Activated CD8-positive, alpha-beta T cell treated with anti-CD3 and anti-CD28 coated beads for 36 hours (primary cell): Measurements from ENCODE around the gene AGFG2. TPM values are rescaled to one million over a fixed set of nuclear protein-coding genes. Genes with fewer than 3 reads are reported as not detected.

Experiments
- ATAC-seq: fragments of 200-7000 bp; cut with Tn5 transposase; one replicate; pipeline ENCODE4 v1.10.0; 2021; ENCODE audit warnings: mild to moderate bottlenecking, moderate library complexity
- CTCF ChIA-PET: fragments of 350-600 bp; sonication (Branson Sonifier 250); formaldehyde crosslinking; loops from one replicate; lab custom pipeline; 2021; ENCODE audit warnings: antibody characterized with exemption; lab: Charles Lee
- POLR2A ChIA-PET: fragments of 350-600 bp; sonication (Branson Sonifier 250); formaldehyde crosslinking; loops from one replicate; lab custom pipeline; 2021; ENCODE audit warnings: antibody characterized with exemption; lab: Charles Lee
- DNase-seq: peaks from one replicate; pipeline ENCODE4 v3.0.0-alpha.2; 2020
- H3K27ac Mint-ChIP-seq: one replicate; pipeline ENCODE4 v1.8.0; 2021; ENCODE audit warnings: mild to moderate bottlenecking, mixed read lengths
- H3K27me3 Mint-ChIP-seq: one replicate; pipeline ENCODE4 v1.8.0; 2021; ENCODE audit warnings: mixed read lengths
- H3K36me3 Mint-ChIP-seq: one replicate; pipeline ENCODE4 v1.8.0; 2021; ENCODE audit warnings: low read depth, mixed read lengths
- H3K4me1 Mint-ChIP-seq: one replicate; pipeline ENCODE4 v1.8.0; 2021; ENCODE audit warnings: low read depth, mixed read lengths
- H3K4me3 Mint-ChIP-seq: one replicate; pipeline ENCODE4 v1.8.0; 2021; ENCODE audit warnings: mild to moderate bottlenecking, moderate library complexity, mixed read lengths
- H3K9me3 Mint-ChIP-seq: one replicate; pipeline ENCODE4 v1.8.0; 2021; ENCODE audit warnings: mixed read lengths
- CTCF ChIP-seq: fragments of 200-600 bp; IDR thresholded peaks from one replicate; pipeline ENCODE4 v1.8.0; 2022; ENCODE audit warnings: antibody characterized with exemption, mild to moderate bottlenecking
- intact Hi-C: fragments of 100-400 bp; cut with micrococcal nuclease; formaldehyde crosslinking; loops from one replicate; pipeline ENCODE4 v1.10.0; 2022
- total RNA-seq, 2 experiments: library from RNA; stranded (reverse); gene quantifications; one replicate each; pipeline ENCODE4 v1.2.3, GENCODE V29; 2021

AGFG2 gene
- total RNA-seq, 2 experiments from 2014 or later: 45.6 to 45.8 TPM

GRCh38 chr7:100544386-100544785 lies 5.4 kb downstream of the AGFG2 start:
- no peaks in the 10 kb centered on the region for H3K27me3 Mint-ChIP-seq
- H3K9me3 Mint-ChIP-seq: no peaks in the 10 kb centered on the region
- DNase-seq (no peak), ATAC-seq (no peak)
- ChIA-PET POLR2A (interaction anchor here (0.9 to 4.2 kb wide), 7 partner anchors 8 to 444 kb away, joined by 3 to 17 read pairs (median 4); partner anchors contain the start of genes FBXO24 and LRCH4), CTCF (interaction anchor here (1.2 to 10.8 kb wide), 9 partner anchors 9 to 412 kb away, joined by 3 to 92 read pairs (median 5); partner anchors contain the start of genes POP7 and TSC22D4)
- intact Hi-C loops: no loop called here
- TF ChIP-seq CTCF: no peak
- peak overlapping the region; percentile 99 for H3K27ac Mint-ChIP-seq
- H3K4me1 Mint-ChIP-seq: peaks cover 84% of the 10 kb centered on the region
- peak overlapping the region; percentile 91 for H3K4me3 Mint-ChIP-seq
- H3K36me3 Mint-ChIP-seq: peaks cover 40% of the 10 kb centered on the region

- H3K27ac Mint-ChIP-seq: peak overlapping the region; percentile 99
- H3K36me3 Mint-ChIP-seq: peaks cover 42% of the 10 kb centered on the region
- ATAC-seq: no peak
- intact Hi-C loops: loop anchor here (5.0 kb wide), 1 partner anchor 68 kb away; the partner anchor contains the start of gene TSC22D4
- H3K9me3 Mint-ChIP-seq: no peaks in the 10 kb centered on the region
- no peaks in the 10 kb centered on the region for H3K27me3 Mint-ChIP-seq
- ChIA-PET CTCF (interaction anchor here (0.7 to 10.8 kb wide), 11 partner anchors 9 to 412 kb away, joined by 3 to 92 read pairs (median 4); partner anchors contain the start of gene TSC22D4), POLR2A (interaction anchor here (0.6 to 4.2 kb wide), 12 partner anchors 9 to 445 kb away, joined by 3 to 17 read pairs (median 4); partner anchors contain the start of genes FBXO24, LRCH4, MEPCE and ZCWPW1)
- H3K4me3 Mint-ChIP-seq: peak overlapping the region; percentile 91
- DNase-seq: no peak
- H3K4me1 Mint-ChIP-seq: peaks cover 89% of the 10 kb centered on the region
- TF ChIP-seq CTCF: no peak
Observed at GRCh38 chr7:100544967-100545359, 6.0 kb downstream of the AGFG2 start.

GRCh38 chr7:100545360-100546128 lies 6.5 kb downstream of the AGFG2 start:
- H3K27me3 Mint-ChIP-seq: no peaks in the 10 kb centered on the region
- peaks cover 90% of the 10 kb centered on the region for H3K4me1 Mint-ChIP-seq
- DNase-seq: peak; percentile 87
- no peak for TF ChIP-seq CTCF
- H3K36me3 Mint-ChIP-seq: peaks cover 41% of the 10 kb centered on the region
- H3K27ac Mint-ChIP-seq: peak overlapping the region; percentile 99
- intact Hi-C loops: loop anchor here (5.0 kb wide), 1 partner anchor 68 kb away; the partner anchor contains the start of gene TSC22D4
- H3K4me3 Mint-ChIP-seq: peak overlapping the region; percentile 91
- CTCF ChIA-PET: interaction anchor here (0.7 to 10.8 kb wide), 10 partner anchors 13 to 413 kb away, joined by 3 to 92 read pairs (median 4); partner anchors contain the start of gene TSC22D4
- peak; percentile 79 for ATAC-seq
- H3K9me3 Mint-ChIP-seq: no peaks in the 10 kb centered on the region
- POLR2A ChIA-PET: interaction anchor here (0.6 to 4.2 kb wide), 14 partner anchors 9 to 445 kb away, joined by 3 to 17 read pairs (median 4); partner anchors contain the start of genes FBXO24, LRCH4, MEPCE and ZCWPW1

- Mint-ChIP-seq H3K4me1 (peaks cover 88% of the 10 kb centered on the region), H3K27me3 (no peaks in the 10 kb centered on the region), H3K36me3 (peaks cover 37% of the 10 kb centered on the region), H3K4me3 (peak overlapping the region; percentile 91), H3K9me3 (no peaks in the 10 kb centered on the region), H3K27ac (peak overlapping the region; percentile 99)
- POLR2A ChIA-PET: interaction anchor here (0.9 to 4.2 kb wide), 9 partner anchors 10 to 61 kb away, joined by 3 to 17 read pairs (median 5); partner anchors contain the start of genes FBXO24 and LRCH4
- CTCF ChIA-PET: interaction anchor here (1.2 to 10.8 kb wide), 5 partner anchors 12 to 86 kb away, joined by 3 to 92 read pairs (median 5); partner anchors contain the start of gene TSC22D4
- intact Hi-C loops: loop anchor here (5.0 kb wide), 1 partner anchor 69 kb away; the partner anchor contains the start of gene TSC22D4
- no peak for TF ChIP-seq CTCF
- DNase-seq (peak; percentile 50), ATAC-seq (peak; percentile 37)
Observed at GRCh38 chr7:100546129-100546925, 7.3 kb downstream of the AGFG2 start.
